Right cardiac atrium (tissue), 5 donors: ENCODE measurements around the gene GAPDHS. TPM values are rescaled to one million over a fixed set of nuclear protein-coding genes. Genes with fewer than 3 reads are reported as not detected.

ENCODE experiments used
- ATAC-seq, 2 donors: fragments of 200-7000 bp; cut with Tn5 transposase; one replicate each; pipeline versions ENCODE4 v1.8.0 to v1.9.1; 2020; ENCODE audit warnings: moderate library complexity in 2 of 2, mild to moderate bottlenecking in 1 of 2
- DNase-seq, 3 donors: peaks; one replicate each; pipeline ENCODE4 v3.0.0-alpha.2; 2020
- H3K27ac ChIP-seq: one replicate; pipeline ENCODE4 v1.5.1; 2013; ENCODE audit warnings: mild to moderate bottlenecking, low read length, control low read depth, moderate library complexity
- H3K27me3 ChIP-seq: one replicate; pipeline ENCODE4 v1.6.1; 2013; ENCODE audit not compliant: control insufficient read depth, insufficient read depth
- H3K4me1 ChIP-seq: one replicate; pipeline ENCODE4 v1.6.1; 2013; ENCODE audit warnings: low read length; ENCODE audit not compliant: control insufficient read depth, insufficient read depth
- H3K4me3 ChIP-seq: one replicate; pipeline ENCODE4 v1.5.1; 2013; ENCODE audit warnings: low read length, control low read depth
- H3K9me3 ChIP-seq: one replicate; pipeline ENCODE4 v1.6.1; 2013; ENCODE audit warnings: low read length; ENCODE audit not compliant: control insufficient read depth
- WGBS: extraction: QIAGEN DNeasy Blood & Tissue Kit; methylation state at CpG from one replicate; pipeline ENCODE4 v1.1.7; 2013; 5-methylcytosine and 5-hydroxymethylcytosine counted together
- intact Hi-C, 4 donors: fragments of 100-400 bp; cut with DNase I; formaldehyde crosslinking; loops; one replicate each; pipeline versions ENCODE4 v1.11.0 to v1.14.0; 2022 to 2023
- polyA plus RNA-seq: library from polyadenylated mRNA; stranded (reverse); fragments of 200-250 nt; gene quantifications from one replicate; pipeline ENCODE4 v1.2.3, GENCODE V29; 2013
- total RNA-seq, 4 donors: library from RNA; stranded (reverse); fragmentation: NEBNext Ultra II Directional; extraction: Animal tissue kit (Norgen Biotek cat#: 25700); gene quantifications; one replicate each; pipeline ENCODE4 v1.2.1, GENCODE V29; 2021
- donor health status: healthy with polysubstance abuse.
- donor health status: DM: no; HTN: yes; CAD: no.
- donor health status: DM: no; HTN: no; CAD: no.
- donor health status: DM: no; HTN: yes; CAD: no; lungs with severe emphysema.
- donor health status: DM: yes; HTN: yes; CAD: no.

Gene GAPDHS
- total and polyA plus RNA-seq, 5 donors: not detected

- 70% methylated on average over 3 of the region's 3 CpGs for WGBS
- DNase-seq (no peak), ATAC-seq (no peak)
- no peak overlapping the region for H3K4me3 ChIP-seq
- H3K27ac ChIP-seq: no peak overlapping the region
- H3K9me3 ChIP-seq: no peaks in the 10 kb centered on the region
- H3K27me3 ChIP-seq: no peaks in the 10 kb centered on the region
- H3K4me1 ChIP-seq: no peaks in the 10 kb centered on the region
- intact Hi-C loops: loop anchor here in 2 of 4 donors (10.0 kb wide), 2 partner anchors 143 to 223 kb away; partner anchors contain the start of gene FFAR3 (in 1 of the 2)
These were observed 35.0 kb upstream of the GAPDHS start for GRCh38 chr19:35498220-35498619.

GRCh38 chr19:35498984-35499527 is 34.2 kb upstream of the GAPDHS start:
- H3K4me1 ChIP-seq: no peaks in the 10 kb centered on the region
- intact Hi-C loops: loop anchor here in 2 of 4 donors (10.0 kb wide), 2 partner anchors 144 to 224 kb away; partner anchors contain the start of gene FFAR3 (in 1 of the 2)
- no peak for DNase-seq
- H3K27ac ChIP-seq: no peak overlapping the region
- H3K4me3 ChIP-seq: no peak overlapping the region
- no peak for ATAC-seq
- WGBS: 73% methylated on average over 9 of the region's 9 CpGs
- H3K9me3 ChIP-seq: no peaks in the 10 kb centered on the region
- H3K27me3 ChIP-seq: no peaks in the 10 kb centered on the region

- DNase-seq (no peak), ATAC-seq (no peak)
- WGBS: 87% methylated on average over 10 of the region's 10 CpGs
- intact Hi-C loops: no loop called here
- Histone ChIP-seq H3K27me3 (no peaks in the 10 kb centered on the region), H3K4me3 (no peak overlapping the region), H3K4me1 (no peaks in the 10 kb centered on the region), H3K27ac (no peak overlapping the region), H3K9me3 (no peaks in the 10 kb centered on the region)
These were observed 32.6 kb upstream of the GAPDHS start for GRCh38 chr19:35500611-35501010.

GRCh38 chr19:35501684-35502083 is 31.6 kb upstream of the GAPDHS start:
- no peaks in the 10 kb centered on the region for H3K9me3 ChIP-seq
- DNase-seq (no peak), ATAC-seq (no peak)
- intact Hi-C loops: no loop called here
- H3K27me3 ChIP-seq: no peaks in the 10 kb centered on the region
- 78% methylated on average over 15 of the region's 15 CpGs for WGBS
- H3K27ac ChIP-seq: no peak overlapping the region
- H3K4me3 ChIP-seq: no peak overlapping the region
- no peaks in the 10 kb centered on the region for H3K4me1 ChIP-seq

- H3K27me3 ChIP-seq: no peaks in the 10 kb centered on the region
- peak; percentile 16 to 38 for ATAC-seq
These were observed 30.5 kb upstream of the GAPDHS start for GRCh38 chr19:35502751-35503150.

GRCh38 chr19:35506011-35506410 is 27.2 kb upstream of the GAPDHS start:
- intact Hi-C loops: no loop called here
- no peak overlapping the region for H3K27ac ChIP-seq
- no peak for ATAC-seq
- H3K4me3 ChIP-seq: no peak overlapping the region
- WGBS: 88% methylated on average over 7 of the region's 7 CpGs
- H3K9me3 ChIP-seq: no peaks in the 10 kb centered on the region
- H3K4me1 ChIP-seq: no peaks in the 10 kb centered on the region
- H3K27me3 ChIP-seq: no peaks in the 10 kb centered on the region
- DNase-seq: no peak

More at GRCh38 chr19:35502751-35503150, 30.5 kb upstream of the GAPDHS start:
- intact Hi-C loops: no loop called here
- Histone ChIP-seq H3K4me1 (no peaks in the 10 kb centered on the region), H3K27ac (no peak overlapping the region), H3K9me3 (no peaks in the 10 kb centered on the region), H3K4me3 (no peak overlapping the region)
- DNase-seq: no peak
- 72% methylated on average over 4 of the region's 4 CpGs for WGBS

GRCh38 chr19:35507561-35507960 is 25.7 kb upstream of the GAPDHS start:
- intact Hi-C loops: no loop called here
- 77% methylated on average over 11 of the region's 11 CpGs for WGBS
- no peak overlapping the region for H3K4me3 ChIP-seq
- H3K27ac ChIP-seq: no peak overlapping the region
- no peak for DNase-seq
- ATAC-seq: no peak
- no peaks in the 10 kb centered on the region for H3K27me3 ChIP-seq
- no peaks in the 10 kb centered on the region for H3K4me1 ChIP-seq
- no peaks in the 10 kb centered on the region for H3K9me3 ChIP-seq

- no peaks in the 10 kb centered on the region for H3K4me1 ChIP-seq
- H3K9me3 ChIP-seq: no peaks in the 10 kb centered on the region
- no peak overlapping the region for H3K4me3 ChIP-seq
- ATAC-seq (no peak), DNase-seq (no peak)
- no peaks in the 10 kb centered on the region for H3K27me3 ChIP-seq
- WGBS: 89% methylated on average over 3 of the region's 3 CpGs
- no peak overlapping the region for H3K27ac ChIP-seq
- intact Hi-C loops: no loop called here
These were observed 25.1 kb upstream of the GAPDHS start for GRCh38 chr19:35508129-35508528.

GRCh38 chr19:35509018-35509652 is 24.1 kb upstream of the GAPDHS start:
- no peak overlapping the region for H3K4me3 ChIP-seq
- H3K4me1 ChIP-seq: no peaks in the 10 kb centered on the region
- H3K27me3 ChIP-seq: no peaks in the 10 kb centered on the region
- 22% methylated on average over 12 of the region's 12 CpGs for WGBS
- intact Hi-C loops: no loop called here
- H3K27ac ChIP-seq: no peak overlapping the region
- H3K9me3 ChIP-seq: no peaks in the 10 kb centered on the region
- ATAC-seq (peak in 1 of 2 donors; percentile 51), DNase-seq (peak in 1 of 3 donors; percentile 59)

- no peaks in the 10 kb centered on the region for H3K9me3 ChIP-seq
- under 1% methylated on average over 39 of the region's 39 CpGs for WGBS
- no peaks in the 10 kb centered on the region for H3K4me1 ChIP-seq
- no peak overlapping the region for H3K27ac ChIP-seq
- peak; percentile 84 to 87 for ATAC-seq
- intact Hi-C loops: loop anchor here in 1 of 4 donors (10.0 kb wide), 1 partner anchor 75 kb away; the partner anchor contains the start of gene PMIS2
- peak overlapping the region; percentile 29 for H3K4me3 ChIP-seq
- DNase-seq: peak; percentile 77 to 91 (median 90)
- no peaks in the 10 kb centered on the region for H3K27me3 ChIP-seq
These were observed 23.2 kb upstream of the GAPDHS start for GRCh38 chr19:35509861-35510625.

- H3K4me3 ChIP-seq: no peak overlapping the region
- no peaks in the 10 kb centered on the region for H3K9me3 ChIP-seq
- ATAC-seq: peak in 1 of 2 donors; percentile 19
- intact Hi-C loops: loop anchor here in 1 of 4 donors (10.0 kb wide), 1 partner anchor 74 kb away; the partner anchor contains the start of gene PMIS2
- 7% methylated on average over 15 of the region's 15 CpGs for WGBS
- H3K4me1 ChIP-seq: no peaks in the 10 kb centered on the region
- H3K27me3 ChIP-seq: no peaks in the 10 kb centered on the region
- no peak overlapping the region for H3K27ac ChIP-seq
- DNase-seq: no peak
These were observed 22.7 kb upstream of the GAPDHS start for GRCh38 chr19:35510626-35510964.
